GDM1 (cell line): ENCODE results near the gene GRM5.
"Not testable (repeated sequence)": the region's sequence is repeated elsewhere in the genome, so short reads cannot be mapped to it uniquely, and the experiment has no call there.

Experiments used
- DNase-seq: peaks from one replicate; lab custom pipeline; 2025; lab: John Stamatoyannopoulos, UW

GRM5 gene

GRCh38 chr11:88507771-88508417, 557.9 kb downstream of the GRM5 start:
- no peak for DNase-seq

DNA sequence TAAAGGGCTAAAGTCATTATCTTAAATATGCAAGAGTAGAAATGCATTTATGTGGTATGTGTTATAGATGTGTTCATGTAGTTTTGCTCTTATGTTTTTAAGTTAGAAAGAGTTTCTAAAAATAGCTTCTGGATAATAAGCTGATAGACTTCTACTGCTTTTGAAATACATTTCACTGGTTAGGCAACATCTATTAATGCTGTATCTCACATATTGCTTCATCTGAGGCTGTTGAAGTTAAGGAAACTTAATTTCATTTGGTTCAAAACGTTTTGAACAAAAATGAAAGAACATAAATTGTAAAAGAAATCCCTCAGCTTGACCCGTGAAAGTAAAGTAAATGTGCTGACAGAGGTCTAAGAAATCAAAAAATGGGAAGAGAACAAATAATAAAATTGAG, 564.2 kb downstream of the GRM5 start:
- no peak for DNase-seq

DNA sequence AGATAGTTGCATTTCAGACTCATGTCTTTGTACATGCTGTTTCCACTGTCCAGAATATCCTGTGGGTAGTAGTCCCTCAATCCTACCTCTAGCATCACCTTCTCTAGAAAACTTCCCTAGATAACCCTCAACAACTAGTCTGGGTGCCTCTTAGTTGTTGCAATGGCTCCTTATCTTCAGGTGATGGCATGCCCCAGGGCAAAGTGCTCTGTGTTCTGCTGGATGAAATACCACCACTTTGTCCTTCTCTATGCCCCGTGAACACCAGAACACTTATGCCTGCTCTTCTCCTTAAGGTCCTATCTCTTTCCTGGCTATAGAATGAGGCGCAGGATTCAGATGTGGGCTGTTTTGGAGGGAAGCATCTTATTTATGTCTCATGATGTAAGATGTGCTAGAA, 569.9 kb downstream of the GRM5 start:
- DNase-seq = no peak

DNA sequence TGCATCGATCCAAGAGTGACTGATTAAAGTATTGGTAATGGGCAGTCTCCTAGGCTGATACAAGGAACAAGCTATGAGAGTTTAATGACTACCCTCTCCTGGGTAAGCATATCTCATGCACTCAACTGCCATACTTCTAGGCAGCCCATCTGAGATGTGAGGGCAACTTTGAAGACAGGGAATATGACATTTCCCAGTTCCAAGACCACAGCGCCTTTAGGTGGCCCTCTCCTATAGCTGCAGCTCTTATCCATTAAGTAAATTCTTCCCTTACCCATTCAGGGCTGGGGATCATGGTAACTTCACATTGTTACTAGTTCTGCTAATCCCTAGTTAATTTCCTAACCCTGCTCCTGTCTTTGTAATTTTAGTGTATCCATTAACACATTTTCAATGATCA, 570.9 kb downstream of the GRM5 start:
- DNase-seq = no peak

DNA sequence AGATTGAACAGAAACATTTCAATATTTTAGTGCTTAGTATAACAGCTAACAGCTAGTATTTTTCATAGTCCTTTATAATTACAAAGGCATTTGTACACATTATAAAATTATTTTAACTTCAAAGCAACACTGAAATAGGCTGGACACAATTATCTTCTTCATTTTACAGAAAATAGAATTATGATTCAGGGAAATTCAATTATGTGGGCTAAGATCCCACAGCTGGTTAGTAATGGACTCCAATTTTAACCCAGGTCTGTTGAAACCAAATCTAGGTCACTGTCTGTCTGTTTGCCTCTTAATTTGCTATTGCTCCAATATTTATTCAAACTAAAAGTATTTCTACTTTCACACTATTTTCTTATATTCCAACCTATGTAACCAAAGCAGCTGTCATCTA, 574.1 kb downstream of the GRM5 start:
- no peak for DNase-seq

GRCh38 chr11:88489030-88489429, 576.8 kb downstream of the GRM5 start:
- no peak for DNase-seq

DNA sequence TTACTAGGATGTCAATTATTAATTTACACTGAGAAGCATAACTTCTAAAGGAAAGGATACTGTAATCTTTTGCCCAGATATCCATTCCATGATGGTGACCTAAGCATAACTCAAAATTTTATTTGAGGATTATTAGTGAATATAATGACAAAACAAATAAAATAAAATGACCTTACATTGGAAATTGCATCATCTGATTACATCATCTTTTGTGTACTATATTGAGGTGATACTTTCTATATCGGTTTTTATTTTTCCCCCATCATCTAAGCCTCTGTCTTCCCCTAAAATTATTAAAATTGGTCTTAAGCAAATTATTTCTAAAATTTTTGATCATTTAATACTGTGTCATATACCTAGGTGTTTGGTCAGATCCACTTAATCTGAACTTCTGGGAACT, 578.1 kb downstream of the GRM5 start:
- DNase-seq = no peak

DNA sequence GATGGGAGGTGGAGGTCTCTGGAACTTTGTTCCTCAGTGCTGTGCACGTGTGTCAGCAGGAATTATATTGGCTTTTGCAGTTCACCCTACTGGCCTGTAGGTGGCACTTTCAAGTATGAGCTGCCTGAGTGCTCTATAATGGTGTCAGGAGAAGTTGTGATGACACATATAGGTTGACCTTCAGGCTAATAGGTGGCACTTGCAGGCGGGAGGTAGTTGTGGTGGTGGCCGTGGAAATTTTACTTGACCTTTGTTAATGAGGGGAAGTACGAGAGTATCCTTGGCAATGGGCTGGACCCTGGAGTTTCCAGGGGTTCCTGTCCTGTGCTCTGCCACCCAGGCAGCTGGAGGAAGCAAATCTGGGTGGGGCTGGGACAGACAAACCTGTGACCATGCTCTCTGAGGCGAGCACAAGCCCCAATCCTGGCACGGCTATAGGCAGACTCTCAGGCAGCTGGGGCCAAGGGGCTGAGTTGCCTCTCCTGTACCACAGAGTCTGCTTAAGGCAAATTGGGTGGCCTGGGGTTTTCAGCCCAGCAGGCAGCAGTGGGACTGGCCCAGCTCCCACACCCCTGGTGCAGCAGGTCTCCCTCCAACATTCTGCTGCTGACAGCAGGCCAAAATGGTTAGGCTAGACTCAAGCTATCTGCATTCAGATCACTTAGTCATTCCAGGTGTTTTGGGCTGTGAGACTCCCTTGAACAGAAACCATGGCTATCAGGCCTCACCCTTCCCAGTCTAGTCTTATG, 580.7 kb downstream of the GRM5 start:
- DNase-seq = peak; percentile 22

DNA sequence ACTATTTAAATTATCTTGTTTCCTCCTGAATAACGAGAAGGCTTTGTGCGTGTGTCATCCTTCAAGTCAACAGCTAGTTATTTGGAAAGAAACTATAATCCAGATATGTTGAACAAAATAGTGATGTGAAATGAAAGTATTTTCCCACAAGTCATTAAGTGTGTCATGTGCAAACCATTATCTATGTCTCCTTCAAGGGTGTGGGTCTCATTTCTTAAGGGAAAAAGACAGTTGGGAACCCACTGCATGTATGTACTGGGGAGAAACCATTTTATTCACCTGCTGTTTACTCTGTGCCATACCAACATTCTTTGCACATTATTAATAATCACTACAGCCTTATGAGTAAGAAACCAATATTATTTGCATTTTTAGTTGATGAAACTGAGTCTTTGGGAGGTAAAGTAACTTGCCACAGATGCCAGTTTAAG, 582.9 kb downstream of the GRM5 start:
- DNase-seq = no peak

DNA sequence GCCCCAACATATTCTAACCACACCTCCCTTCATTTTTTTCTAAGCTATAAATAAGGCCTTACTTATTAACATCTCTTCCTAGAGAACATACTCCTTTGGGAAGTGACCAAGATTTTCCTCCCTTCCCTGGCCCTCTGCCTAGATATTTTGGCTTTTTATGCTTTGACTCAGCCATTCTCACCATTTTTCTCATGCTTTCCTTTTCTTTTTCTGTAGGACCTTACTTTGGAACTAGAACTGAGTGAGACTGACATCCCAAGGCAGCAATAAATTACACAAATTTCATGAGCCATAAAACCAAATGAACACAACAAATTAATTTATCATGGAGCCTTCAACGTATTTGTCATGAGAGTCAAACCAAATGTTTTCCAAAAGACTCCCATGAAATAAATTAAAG, 585.6 kb downstream of the GRM5 start:
- DNase-seq = no peak

DNA sequence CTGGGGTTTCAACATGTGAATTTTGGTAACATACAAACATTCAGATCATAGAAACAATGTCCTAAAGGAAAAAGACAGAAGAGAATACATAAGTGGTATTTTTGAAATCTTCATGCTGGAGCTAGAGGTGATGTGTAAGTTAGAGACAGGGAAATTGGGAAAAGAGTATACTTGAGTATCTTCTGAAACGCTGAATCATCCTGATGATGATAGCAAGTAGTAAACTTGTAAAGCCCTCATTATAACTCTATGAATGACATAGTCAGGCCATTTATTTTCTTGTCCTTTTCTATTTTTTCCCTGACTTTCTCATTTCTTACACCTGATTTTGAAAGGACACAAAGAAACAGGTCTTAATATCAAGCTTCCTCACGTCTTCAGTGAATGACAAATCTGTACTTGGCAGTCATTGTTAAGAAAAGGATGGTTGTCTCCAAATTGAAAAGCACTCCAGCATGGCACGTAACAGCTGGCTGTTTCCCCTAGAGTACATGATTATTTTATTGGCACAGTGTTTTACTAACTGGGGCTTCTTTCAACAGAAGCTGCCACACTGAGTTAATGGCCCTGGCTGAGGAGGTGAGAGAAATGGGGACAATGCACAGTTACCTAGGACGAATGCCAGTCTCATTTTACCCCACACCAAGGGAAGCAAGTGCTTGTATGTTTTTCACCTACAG, 587.5 kb downstream of the GRM5 start:
- no peak for DNase-seq

GRCh38 chr11:88475991-88476418, 589.8 kb downstream of the GRM5 start:
- DNase-seq = no peak

GRCh38 chr11:88474655-88475054, 591.1 kb downstream of the GRM5 start:
- DNase-seq = peak; percentile 4

DNA sequence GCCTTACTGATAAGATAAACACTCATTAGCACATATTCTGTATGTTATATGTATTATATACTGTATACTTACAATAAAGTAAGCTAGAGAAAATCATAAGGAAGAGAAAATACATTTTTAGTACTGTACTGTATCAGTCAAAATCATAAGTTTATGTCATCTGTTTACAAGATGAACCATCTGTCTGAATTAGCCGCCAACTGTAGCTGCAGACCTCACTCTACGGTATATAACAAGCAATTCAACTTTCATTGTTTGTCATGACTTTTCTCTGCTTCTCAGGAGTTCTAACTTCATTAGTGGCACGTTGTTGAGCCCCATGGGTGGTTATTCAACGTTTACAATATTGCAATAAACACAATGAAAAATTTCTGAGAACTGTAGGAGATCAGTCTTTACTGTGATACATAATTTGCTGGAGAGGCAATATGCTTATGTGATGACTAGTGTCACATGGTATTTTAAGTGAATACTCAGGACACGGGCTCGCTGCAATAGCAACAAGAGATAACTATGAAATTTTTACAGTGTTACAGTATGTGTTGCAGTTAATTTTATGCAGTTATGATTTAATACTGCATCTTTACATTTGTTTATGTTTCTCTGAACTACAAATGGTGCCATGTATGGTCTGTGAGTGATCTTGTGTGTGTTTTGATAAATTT, 596.1 kb downstream of the GRM5 start:
- no peak for DNase-seq

DNA sequence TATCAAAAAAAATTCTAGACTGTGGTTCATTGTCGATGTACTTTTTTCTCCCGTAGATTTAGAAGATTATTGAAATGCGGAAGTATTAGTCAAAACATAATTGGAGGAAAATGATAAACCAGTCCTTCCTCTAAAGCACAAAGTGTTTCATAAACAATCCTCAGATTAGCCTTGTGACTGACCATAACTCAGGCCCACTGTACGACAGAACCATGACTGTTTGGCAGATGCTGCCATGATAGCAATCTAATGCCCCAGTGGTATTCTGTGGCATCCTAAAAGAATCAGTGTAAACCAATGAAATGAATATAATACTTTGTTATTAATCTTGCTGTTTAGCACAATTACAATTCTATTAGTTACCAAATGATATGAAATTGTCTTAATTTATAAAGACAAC, 601.3 kb downstream of the GRM5 start:
- no peak for DNase-seq

DNA sequence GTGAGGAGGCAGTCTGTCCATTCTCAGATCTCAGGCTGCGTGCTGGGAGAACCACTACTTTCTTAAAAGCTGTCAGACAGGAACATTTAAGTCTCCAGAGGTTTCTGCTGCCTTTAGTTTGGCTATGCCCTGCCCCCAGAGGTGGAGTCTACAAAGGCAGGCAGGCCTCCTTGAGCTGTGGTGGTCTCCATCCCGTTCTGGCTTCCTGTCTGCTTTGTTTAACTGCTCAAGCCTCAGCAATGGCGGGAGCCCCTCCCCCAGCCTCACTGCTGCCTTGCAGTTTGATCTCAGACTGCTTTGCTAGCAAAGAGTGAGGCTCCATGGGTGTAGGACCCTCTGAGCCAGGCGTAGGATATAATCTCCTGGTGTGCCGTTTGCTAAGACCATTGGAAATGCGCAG, 602.5 kb downstream of the GRM5 start:
- DNase-seq = not testable (repeated sequence)

DNA sequence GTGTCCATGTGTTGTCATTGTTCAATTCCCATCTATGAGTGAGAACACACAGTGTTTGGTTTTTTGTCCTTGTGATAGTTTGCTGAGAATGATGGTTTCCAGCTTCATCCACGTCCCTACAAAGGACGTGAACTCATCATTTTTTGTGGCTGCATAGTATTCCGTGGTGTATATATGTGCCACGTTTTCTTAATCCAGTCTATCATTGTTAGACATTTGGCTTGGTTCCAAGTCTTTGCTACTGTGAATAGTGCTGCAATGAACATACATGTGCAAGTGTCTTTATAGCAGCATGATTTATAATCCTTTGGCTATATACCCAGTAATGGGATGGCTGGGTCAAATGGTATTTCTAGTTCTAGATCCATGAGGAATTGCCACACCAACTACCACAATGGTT, 607.7 kb downstream of the GRM5 start:
- not testable (repeated sequence) for DNase-seq

- DNase-seq = no peak
Measured at GRCh38 chr11:88455974-88456373, 609.8 kb downstream of the GRM5 start.

DNA sequence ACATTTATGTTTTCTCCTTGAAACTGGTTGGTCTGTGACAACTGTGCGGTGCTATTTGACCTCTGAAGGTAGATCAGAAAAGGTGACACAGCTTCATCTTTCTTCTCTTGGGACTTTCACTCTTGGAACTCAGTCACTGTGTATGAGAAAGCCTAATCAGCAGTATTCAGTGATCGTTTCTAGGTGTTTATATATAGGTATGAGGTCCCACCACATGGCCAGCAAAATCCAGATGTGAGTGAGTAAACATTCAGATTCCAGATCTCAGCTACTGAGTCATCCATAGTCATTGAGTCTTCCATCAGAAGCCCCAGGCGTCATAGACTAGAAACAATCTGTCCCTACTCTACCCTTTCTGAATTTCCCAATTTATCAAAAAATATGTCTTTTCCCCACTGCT, 610.9 kb downstream of the GRM5 start:
- no peak for DNase-seq
